ENCODE measurements around the gene ARMC9. TPM values are rescaled to one million over a fixed set of nuclear protein-coding genes. Genes with fewer than 3 reads are reported as not detected.

ARMC9 gene
- total and polyA plus RNA-seq, 2 of the 13 experiments (the other 11 are each of a cell fraction or from before 2014, with no cell fraction given) = 9.1 to 12.8 TPM

- TF ChIP-seq, protein P1, sequence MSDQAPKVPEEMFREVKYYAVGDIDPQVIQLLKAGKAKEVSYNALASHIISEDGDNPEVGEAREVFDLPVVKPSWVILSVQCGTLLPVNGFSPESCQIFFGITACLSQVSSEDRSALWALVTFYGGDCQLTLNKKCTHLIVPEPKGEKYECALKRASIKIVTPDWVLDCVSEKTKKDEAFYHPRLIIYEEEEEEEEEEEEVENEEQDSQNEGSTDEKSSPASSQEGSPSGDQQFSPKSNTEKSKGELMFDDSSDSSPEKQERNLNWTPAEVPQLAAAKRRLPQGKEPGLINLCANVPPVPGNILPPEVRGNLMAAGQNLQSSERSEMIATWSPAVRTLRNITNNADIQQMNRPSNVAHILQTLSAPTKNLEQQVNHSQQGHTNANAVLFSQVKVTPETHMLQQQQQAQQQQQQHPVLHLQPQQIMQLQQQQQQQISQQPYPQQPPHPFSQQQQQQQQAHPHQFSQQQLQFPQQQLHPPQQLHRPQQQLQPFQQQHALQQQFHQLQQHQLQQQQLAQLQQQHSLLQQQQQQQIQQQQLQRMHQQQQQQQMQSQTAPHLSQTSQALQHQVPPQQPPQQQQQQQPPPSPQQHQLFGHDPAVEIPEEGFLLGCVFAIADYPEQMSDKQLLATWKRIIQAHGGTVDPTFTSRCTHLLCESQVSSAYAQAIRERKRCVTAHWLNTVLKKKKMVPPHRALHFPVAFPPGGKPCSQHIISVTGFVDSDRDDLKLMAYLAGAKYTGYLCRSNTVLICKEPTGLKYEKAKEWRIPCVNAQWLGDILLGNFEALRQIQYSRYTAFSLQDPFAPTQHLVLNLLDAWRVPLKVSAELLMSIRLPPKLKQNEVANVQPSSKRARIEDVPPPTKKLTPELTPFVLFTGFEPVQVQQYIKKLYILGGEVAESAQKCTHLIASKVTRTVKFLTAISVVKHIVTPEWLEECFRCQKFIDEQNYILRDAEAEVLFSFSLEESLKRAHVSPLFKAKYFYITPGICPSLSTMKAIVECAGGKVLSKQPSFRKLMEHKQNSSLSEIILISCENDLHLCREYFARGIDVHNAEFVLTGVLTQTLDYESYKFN (CRISPR knock-in tag; conservative IDR thresholded peaks at IDR 0.05) = peak; percentile 39
- TF ChIP-seq YEATS2 (CRISPR knock-in tag; IDR thresholded peaks at IDR 0.05; ENCODE audit: borderline replicate concordance) (no peak), ZNF629 (CRISPR knock-in tag; conservative IDR thresholded peaks at IDR 0.05) (no peak)
Observed at GRCh38 chr2:231409776-231410175, 211.3 kb downstream of the ARMC9 start (continued).

DNA sequence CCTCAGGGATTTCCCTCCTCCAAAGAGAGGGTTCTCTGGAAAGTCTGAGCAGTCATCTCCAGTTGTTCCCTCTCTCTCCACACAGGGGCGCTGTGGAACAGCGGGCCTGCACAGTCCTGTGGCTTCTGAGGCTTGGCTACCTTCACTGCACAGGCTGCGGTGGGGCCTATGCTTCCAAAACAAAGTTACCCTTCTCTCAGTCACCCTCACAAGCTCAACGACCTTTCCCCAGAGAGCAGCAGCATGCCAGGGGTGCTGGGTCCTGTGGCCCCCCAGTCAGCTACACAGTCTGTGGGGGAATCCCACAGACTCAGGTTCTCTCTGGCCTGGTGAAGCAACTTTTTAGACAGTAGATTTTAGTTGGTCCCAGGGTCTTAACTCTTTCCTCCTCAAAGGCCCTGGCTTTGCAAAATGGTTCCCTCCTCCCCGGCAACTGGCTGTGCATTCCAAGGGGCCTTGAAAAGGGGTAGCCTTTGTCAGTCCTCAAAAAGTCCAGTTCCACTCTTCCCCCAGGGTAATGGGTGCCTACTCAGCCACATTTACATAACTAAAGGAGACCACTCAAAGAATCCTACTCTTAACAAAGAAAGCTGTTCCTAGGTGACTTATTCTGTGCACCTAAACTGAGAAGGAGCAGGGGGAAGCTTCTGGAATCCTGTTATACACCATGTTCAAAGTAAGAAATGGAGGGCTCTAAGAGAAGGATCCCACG, 212.0 kb downstream of the ARMC9 start:
- Histone ChIP-seq H4K20me1 (ENCODE audit: insufficient read depth, low read length) (no peaks in the 10 kb centered on the region), H3K9ac (ENCODE audit: insufficient read depth, low read depth, low read length) (no peak overlapping the region), H3K4me3 (replicated peaks in 1 of 3; ENCODE audit: insufficient read depth in 1 of 3, low read depth in 2 of 3, low read length in 3 of 3) (no peak overlapping the region), H3K9me3 (ENCODE audit: low read length) (peaks cover 11% of the 10 kb centered on the region), H2AFZ (ENCODE audit: low read length) (no peak overlapping the region), H3K27ac (ENCODE audit: extremely low read length, insufficient read depth, low read length) (no peak overlapping the region), H3K4me2 (ENCODE audit: low read depth, low read length) (no peak overlapping the region), H3K36me3 (replicated peaks in 1 of 2; ENCODE audit: control insufficient read depth in 1 of 2, insufficient read depth in 2 of 2, low read length in 2 of 2) (no peaks in the 10 kb centered on the region), H3K27me3 (ENCODE audit: control insufficient read depth in 1 of 2, insufficient read depth in 2 of 2, low read length in 2 of 2) (peaks cover 0 to 9% of the 10 kb centered on the region in 2 experiments; a peak in 3 of 5 replicates), H3K4me1 (ENCODE audit: insufficient read depth, low read length) (peaks cover 42% of the 10 kb centered on the region), H3K79me2 (ENCODE audit: insufficient read depth, low read length) (no peaks in the 10 kb centered on the region)
- no peak for FAIRE-seq
- no TSS peak for BruUV-seq (replicated peaks)
- WGBS (ENCODE audit: low lambda C conversion rate) = 53% methylated on average over 6 of the region's 6 CpGs
- POLR2A ChIA-PET = interaction anchor here (1.6 kb wide), 1 partner anchor 54 kb away, joined by 5 read pairs; the partner anchor contains the start of gene NCL
- TF ChIP-seq RCOR2 (CRISPR knock-in tag; IDR thresholded peaks at IDR 0.05) (no peak), SETDB1 (CRISPR knock-in tag; IDR thresholded peaks at IDR 0.05; ENCODE audit: borderline replicate concordance) (peak; percentile 94; the same call in 1 of the 2 replicates), ZNF280B (CRISPR knock-in tag; IDR thresholded peaks at IDR 0.05; ENCODE audit: borderline replicate concordance) (peak; percentile 76; the same call in 1 of the 2 replicates), CTCF (CRISPR knock-in tag; IDR thresholded peaks at IDR 0.05) (peak; percentile 46)
- intact Hi-C loops (cut with micrococcal nuclease; ENCODE audit: unreplicated experiment) (loop anchor here (5.0 kb wide), 2 partner anchors 163 to 308 kb away; no protein-coding TSS in a partner anchor), in situ Hi-C loops (cut with HindIII; ENCODE audit: extremely low pct_ligation_motif_present, low pct_unique_long_range_greater_than_20kb) (loop anchor here (5.0 to 10.0 kb wide), 3 partner anchors 113 to 306 kb away; no protein-coding TSS in a partner anchor)
- CTCF ChIA-PET (ENCODE audit: low intra/inter-chr PET ratio, low total read pairs) = interaction anchor here (4.2 kb wide), 1 partner anchor 114 kb away, joined by 45 read pairs; no protein-coding TSS in a partner anchor
- DNase-seq (ENCODE audit: low spot score) = no peak
- no peak for ATAC-seq

Measured in HepG2 (cell line).